GM18505 (cell line): ENCODE measurements around the gene OBSL1.

Source experiments
- ATAC-seq: cut with Tn5 transposase; IDR thresholded peaks from one replicate; pipeline ENCODE4 v1.9.1; 2021; ENCODE audit not compliant: unreplicated experiment
- POLR2A ChIP-seq: IDR thresholded peaks from 4 replicates; pipeline ENCODE4 v1.6.1; 2011; ENCODE audit warnings: borderline replicate concordance; ENCODE audit not compliant: insufficient read depth, insufficient read length; ENCODE audit errors: extremely low read depth

OBSL1 gene

GRCh38 chr2:219565130-219566080 is 5.9 kb downstream of the OBSL1 start:
- no peak for TF ChIP-seq POLR2A
- no peak for ATAC-seq

GRCh38 chr2:219563271-219563928 is 7.9 kb downstream of the OBSL1 start:
- TF ChIP-seq POLR2A, result no peak
- no peak for ATAC-seq

DNA sequence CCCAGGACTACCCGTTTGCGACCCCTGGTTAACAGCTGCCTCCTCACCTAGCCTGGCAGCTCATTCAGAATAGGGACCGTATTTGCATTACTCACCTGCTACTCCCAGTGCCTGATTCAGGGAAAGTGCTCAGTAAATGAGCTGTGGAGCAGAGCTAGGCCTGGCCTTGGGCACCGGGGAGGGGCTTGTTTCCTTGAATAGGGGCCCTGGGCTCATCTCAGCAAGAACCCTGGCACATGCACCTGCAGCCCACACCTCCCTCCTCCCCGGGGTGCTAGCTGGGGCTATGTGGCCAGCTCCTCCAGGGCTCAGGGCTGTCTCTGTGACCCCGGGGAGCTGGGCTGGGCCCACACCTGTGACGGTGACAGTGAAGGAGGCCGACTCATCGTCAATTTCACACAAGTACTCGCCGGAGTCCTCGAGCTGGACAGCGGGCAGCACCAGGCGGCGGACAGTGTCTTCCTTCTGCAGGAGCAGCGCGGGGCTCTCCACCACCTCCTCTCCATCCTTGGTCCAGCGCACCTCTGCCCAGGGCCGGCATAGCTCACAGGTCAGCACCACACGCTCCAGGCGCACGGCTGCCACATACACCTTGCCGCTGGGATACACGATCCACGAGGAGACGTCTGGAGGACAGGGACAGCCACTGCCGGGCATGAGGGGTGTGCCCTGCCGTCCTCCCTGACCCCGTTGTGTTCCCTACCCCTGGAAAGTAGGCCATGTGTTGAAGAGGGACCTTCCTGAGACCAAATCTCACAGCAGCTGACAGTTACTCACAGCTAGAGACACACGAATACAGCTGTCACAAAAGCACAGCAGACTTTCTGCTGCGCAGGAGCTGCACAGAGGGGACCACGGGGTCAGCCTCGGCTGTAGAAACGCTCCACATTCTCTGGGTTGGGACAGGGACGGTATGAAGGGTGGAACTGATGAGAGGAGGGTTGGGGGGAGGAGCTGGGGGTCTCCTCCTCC is 9.0 kb downstream of the OBSL1 start:
- no peak for TF ChIP-seq POLR2A
- ATAC-seq, result no peak

GRCh38 chr2:219561179-219562048 is 9.9 kb downstream of the OBSL1 start:
- no peak for TF ChIP-seq POLR2A
- no peak for ATAC-seq

DNA sequence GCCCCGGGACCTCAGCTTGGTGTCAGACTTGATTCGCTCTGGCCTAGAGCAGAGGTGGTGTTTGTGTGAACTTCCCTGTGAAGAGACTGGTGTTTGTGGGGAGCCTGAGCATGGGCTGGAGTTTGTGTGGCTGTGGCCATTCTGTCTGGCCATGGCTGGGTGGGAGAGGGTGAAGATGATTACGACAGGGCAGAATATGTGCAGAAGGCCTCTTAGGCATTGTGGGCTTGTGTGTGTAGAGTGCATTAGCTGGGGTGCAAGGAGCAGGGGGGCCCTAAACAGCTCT is 10.5 kb downstream of the OBSL1 start:
- no peak for TF ChIP-seq POLR2A
- no peak for ATAC-seq

GRCh38 chr2:219560037-219560892 is 11.1 kb downstream of the OBSL1 start:
- no peak for ATAC-seq
- TF ChIP-seq POLR2A, result no peak

GRCh38 chr2:219559156-219559915 is 12.0 kb downstream of the OBSL1 start:
- no peak for ATAC-seq
- no peak for TF ChIP-seq POLR2A

DNA sequence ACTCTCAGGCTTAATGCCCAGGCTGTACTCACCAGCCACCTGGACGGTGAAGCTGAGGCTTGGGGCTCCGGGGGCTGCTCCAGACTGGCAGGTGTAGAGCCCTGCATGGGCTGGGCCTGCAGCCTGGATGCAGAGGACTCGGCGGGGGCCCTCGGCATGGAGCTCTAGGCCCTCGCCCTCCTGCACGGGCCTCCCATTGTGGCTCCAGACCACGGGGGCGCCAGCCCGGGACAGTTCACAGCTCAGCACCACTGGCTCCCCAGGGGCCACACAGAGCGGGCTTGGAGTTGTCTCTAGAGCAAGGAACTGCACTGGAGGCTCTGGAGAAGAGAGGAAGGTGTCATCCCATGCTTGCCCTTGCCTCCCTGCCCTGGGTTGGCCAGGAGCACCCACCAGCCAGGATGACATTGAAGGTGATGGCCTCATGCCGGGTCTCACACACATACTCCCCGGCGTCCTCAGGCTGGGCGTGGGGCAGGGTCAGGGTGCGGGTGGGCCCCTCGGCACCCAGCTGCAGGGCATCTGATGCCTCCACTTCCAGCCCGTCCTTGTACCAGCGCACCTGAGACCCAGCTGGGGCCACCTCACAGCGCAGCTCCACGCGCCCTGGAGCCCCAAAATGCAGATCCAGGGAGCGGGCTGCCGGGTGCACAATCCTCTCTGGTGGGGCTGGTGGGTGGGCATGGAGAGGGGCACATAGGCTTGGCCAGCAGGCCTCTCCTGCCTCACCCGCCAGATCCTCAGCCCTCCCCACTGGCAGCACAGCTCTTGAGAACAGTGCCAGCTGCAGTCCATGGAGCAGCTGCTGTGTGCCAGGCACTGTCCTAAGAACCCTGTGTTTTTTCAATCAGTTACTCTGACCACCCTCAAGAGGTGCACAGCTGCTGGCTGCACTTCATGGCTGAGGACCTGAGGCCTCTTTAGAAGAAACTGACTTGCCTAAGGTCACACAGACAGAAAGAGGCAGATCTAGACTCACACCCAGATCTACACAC is 13.3 kb downstream of the OBSL1 start:
- TF ChIP-seq POLR2A, result no peak
- no peak for ATAC-seq

- ATAC-seq, result no peak
- TF ChIP-seq POLR2A, result no peak
Measured at GRCh38 chr2:219557320-219557719, 14.0 kb downstream of the OBSL1 start.

DNA sequence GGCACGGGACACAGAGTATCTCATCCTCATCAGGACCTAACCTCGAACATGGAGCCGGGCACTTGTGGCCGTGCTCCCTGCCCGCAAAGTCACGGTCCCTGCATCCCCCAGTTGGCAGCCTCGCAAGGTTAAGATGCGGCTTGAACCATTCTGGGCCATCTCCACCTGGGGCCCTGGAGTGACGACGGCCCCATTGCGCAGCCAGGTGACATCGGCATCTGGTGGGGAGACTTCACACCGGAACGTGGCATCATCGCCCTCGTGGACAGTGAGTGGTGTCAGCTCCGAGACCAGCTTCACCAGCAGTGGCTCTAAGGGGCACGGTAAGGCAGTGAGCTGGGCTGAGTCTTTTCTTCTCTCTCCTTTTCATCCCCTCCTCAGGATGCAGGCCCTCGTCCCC is 14.9 kb downstream of the OBSL1 start:
- TF ChIP-seq POLR2A, result no peak
- no peak for ATAC-seq
